Loucy (cell line): Measurements from ENCODE around the gene CPED1.

Experiments
- EZH2phosphoT487 ChIP-seq: fragments of 200-600 bp; IDR thresholded peaks from 2 replicates; pipeline ENCODE4 v1.6.1; 2018; ENCODE audit warnings: antibody characterized with exemption, mild to moderate bottlenecking, moderate library complexity, borderline replicate concordance
- TF ChIP-seq, protein P1 (sequence below): fragments of 200-600 bp; sonication (generic); conservative IDR thresholded peaks from 2 replicates; pipeline ENCODE4 v1.5.1; 2014; ENCODE audit warnings: mild to moderate bottlenecking, antibody characterized with exemption, low read length

DNA sequence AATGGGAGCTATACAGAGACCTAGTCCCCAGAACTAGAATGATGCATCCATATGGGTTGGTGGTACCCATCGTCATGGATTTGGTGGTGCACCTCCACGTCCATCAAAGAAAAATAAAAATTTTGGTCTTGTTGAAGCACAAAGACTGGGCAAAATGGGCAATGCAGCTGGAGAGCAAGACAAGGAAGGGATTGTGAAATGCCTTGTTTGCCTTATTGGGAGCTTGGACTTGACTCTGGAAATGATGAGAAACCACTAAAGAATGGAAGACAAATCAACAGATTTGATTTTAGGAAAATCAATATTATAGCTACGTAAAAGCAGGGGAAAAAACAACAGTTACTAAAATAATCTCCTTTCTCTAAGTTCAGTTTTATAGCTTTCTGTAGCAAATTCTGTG lies 150.9 kb downstream of the CPED1 start:
- no peak for TF ChIP-seq EZH2phosphoT487
- TF ChIP-seq, protein P1, sequence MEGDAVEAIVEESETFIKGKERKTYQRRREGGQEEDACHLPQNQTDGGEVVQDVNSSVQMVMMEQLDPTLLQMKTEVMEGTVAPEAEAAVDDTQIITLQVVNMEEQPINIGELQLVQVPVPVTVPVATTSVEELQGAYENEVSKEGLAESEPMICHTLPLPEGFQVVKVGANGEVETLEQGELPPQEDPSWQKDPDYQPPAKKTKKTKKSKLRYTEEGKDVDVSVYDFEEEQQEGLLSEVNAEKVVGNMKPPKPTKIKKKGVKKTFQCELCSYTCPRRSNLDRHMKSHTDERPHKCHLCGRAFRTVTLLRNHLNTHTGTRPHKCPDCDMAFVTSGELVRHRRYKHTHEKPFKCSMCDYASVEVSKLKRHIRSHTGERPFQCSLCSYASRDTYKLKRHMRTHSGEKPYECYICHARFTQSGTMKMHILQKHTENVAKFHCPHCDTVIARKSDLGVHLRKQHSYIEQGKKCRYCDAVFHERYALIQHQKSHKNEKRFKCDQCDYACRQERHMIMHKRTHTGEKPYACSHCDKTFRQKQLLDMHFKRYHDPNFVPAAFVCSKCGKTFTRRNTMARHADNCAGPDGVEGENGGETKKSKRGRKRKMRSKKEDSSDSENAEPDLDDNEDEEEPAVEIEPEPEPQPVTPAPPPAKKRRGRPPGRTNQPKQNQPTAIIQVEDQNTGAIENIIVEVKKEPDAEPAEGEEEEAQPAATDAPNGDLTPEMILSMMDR, result no peak
